DND-41 (cell line): ENCODE measurements around the gene ADIRF.

ENCODE experiments used
- ATAC-seq: fragments of 200-7000 bp; cut with Tn5 transposase; 3 replicates; pipeline ENCODE4 v1.9.1; 2021; ENCODE audit warnings: low read depth; ENCODE audit not compliant: insufficient read depth
- DNase-seq: peaks from one replicate; pipeline ENCODE4 v3.0.0-alpha.2; 2020
- H2AFZ ChIP-seq: 2 replicates; pipeline ENCODE4 v1.6.0; 2012; ENCODE audit warnings: low read depth, low read length
- H3K27ac ChIP-seq: 2 replicates; pipeline ENCODE4 v1.5.1; 2012; ENCODE audit warnings: low read length, inconsistent platforms
- H3K27me3 ChIP-seq: fragments of 200-600 bp; sonication (generic); 2 replicates; pipeline ENCODE4 v1.6.0; 2012; ENCODE audit warnings: low read length, mild to moderate bottlenecking, inconsistent platforms; ENCODE audit not compliant: insufficient read depth, poor library complexity
- H3K36me3 ChIP-seq: 2 replicates; pipeline ENCODE4 v1.5.1; 2012; ENCODE audit warnings: low read length, inconsistent platforms; ENCODE audit not compliant: insufficient read depth
- H3K4me1 ChIP-seq: 2 replicates; pipeline ENCODE4 v1.5.1; 2012; ENCODE audit warnings: mild to moderate bottlenecking, low read length; ENCODE audit not compliant: insufficient read depth
- H3K4me2 ChIP-seq: 2 replicates; pipeline ENCODE4 v1.6.0; 2012; ENCODE audit warnings: mild to moderate bottlenecking, moderate library complexity, low read length, inconsistent platforms; ENCODE audit not compliant: insufficient read depth
- H3K4me3 ChIP-seq, 2 experiments: fragments of 200-600 bp in 1 of 2; shearing (Covaris generic) in 1 of 2; 2 replicates each; pipeline ENCODE4 v1.5.1; 2012 to 2016; ENCODE audit warnings: inconsistent platforms in 2 of 2, low read length in 2 of 2, mild to moderate bottlenecking in 2 of 2, low read depth in 1 of 2, moderate library complexity in 1 of 2
- H3K79me2 ChIP-seq: 2 replicates; pipeline ENCODE4 v1.6.0; 2012; ENCODE audit warnings: low read length, inconsistent platforms; ENCODE audit not compliant: insufficient read depth
- H3K9ac ChIP-seq: 2 replicates; pipeline ENCODE4 v1.6.0; 2012; ENCODE audit warnings: low read depth, mild to moderate bottlenecking, inconsistent platforms, low read length, moderate library complexity
- H3K9me3 ChIP-seq: 2 replicates; pipeline ENCODE4 v1.5.1; 2012; ENCODE audit warnings: low read length, moderate library complexity, mild to moderate bottlenecking, inconsistent platforms; ENCODE audit not compliant: insufficient read depth, severe bottlenecking
- H4K20me1 ChIP-seq: 2 replicates; pipeline ENCODE4 v1.6.0; 2012; ENCODE audit warnings: low read length; ENCODE audit not compliant: insufficient read depth
- CTCF ChIP-seq: IDR thresholded peaks from 2 replicates; pipeline ENCODE4 v1.5.1; 2012; ENCODE audit warnings: borderline replicate concordance, low read length, moderate library complexity, mild to moderate bottlenecking; ENCODE audit not compliant: poor library complexity, severe bottlenecking; ENCODE audit errors: extremely low read depth
- EZH2 ChIP-seq: IDR thresholded peaks from 3 replicates; pipeline ENCODE4 v1.6.1; 2012; ENCODE audit warnings: borderline replicate concordance, low read depth, mild to moderate bottlenecking, moderate library complexity, low read length, inconsistent platforms; ENCODE audit not compliant: severe bottlenecking

Gene ADIRF

GRCh38 chr10:86964061-86964846, 4.0 kb upstream of the ADIRF start:
- Histone ChIP-seq H3K9ac (no peak overlapping the region), H3K4me3 (no peak overlapping the region), H3K79me2 (no peaks in the 10 kb centered on the region), H3K36me3 (no peaks in the 10 kb centered on the region), H3K9me3 (no peaks in the 10 kb centered on the region), H4K20me1 (no peaks in the 10 kb centered on the region; the same call in 1 of the 2 replicates), H3K27ac (no peak overlapping the region), H3K27me3 (no peaks in the 10 kb centered on the region), H2AFZ (no peak overlapping the region), H3K4me1 (no peaks in the 10 kb centered on the region), H3K4me2 (no peak overlapping the region)
- DNase-seq = no peak
- ATAC-seq = no peak
- no peak for TF ChIP-seq EZH2
- no peak for TF ChIP-seq CTCF

- TF ChIP-seq EZH2 = no peak
- no peak for TF ChIP-seq CTCF
- no peak overlapping the region for H3K4me3 ChIP-seq
- no peak overlapping the region for H3K9ac ChIP-seq
- no peaks in the 10 kb centered on the region for H3K4me1 ChIP-seq
- no peaks in the 10 kb centered on the region for H3K9me3 ChIP-seq
- no peak overlapping the region for H2AFZ ChIP-seq
- no peaks in the 10 kb centered on the region for H3K27me3 ChIP-seq
- no peaks in the 10 kb centered on the region; the same call in 1 of the 2 replicates for H4K20me1 ChIP-seq
- H3K4me2 ChIP-seq = no peak overlapping the region
- no peak overlapping the region for H3K27ac ChIP-seq
- DNase-seq (no peak), ATAC-seq (no peak)
- H3K79me2 ChIP-seq = no peaks in the 10 kb centered on the region
- no peaks in the 10 kb centered on the region for H3K36me3 ChIP-seq
Measured at GRCh38 chr10:86964847-86965190, 3.5 kb upstream of the ADIRF start.

- Histone ChIP-seq H3K4me3 (no peak overlapping the region), H3K79me2 (no peaks in the 10 kb centered on the region), H3K4me1 (no peaks in the 10 kb centered on the region), H3K27me3 (no peaks in the 10 kb centered on the region), H3K36me3 (no peaks in the 10 kb centered on the region), H3K9me3 (no peaks in the 10 kb centered on the region), H3K9ac (no peak overlapping the region), H3K4me2 (no peak overlapping the region), H2AFZ (no peak overlapping the region), H4K20me1 (no peaks in the 10 kb centered on the region; the same call in 1 of the 2 replicates), H3K27ac (no peak overlapping the region)
- TF ChIP-seq EZH2 (no peak), CTCF (no peak)
- no peak for DNase-seq
- no peak for ATAC-seq
Measured at GRCh38 chr10:86965986-86966654, 2.2 kb upstream of the ADIRF start.
